DMS153 treated with DMSO at 0.1 percent for 48 hours (cell line): Measurements from ENCODE around the gene SLC4A1.
"Not testable (repeated sequence)": the region's sequence is repeated elsewhere in the genome, so short reads cannot be mapped to it uniquely, and the experiment has no call there.

Source experiments
- DNase-seq: peaks from one replicate; lab custom pipeline; 2025; ENCODE audit not compliant: unreplicated experiment; lab: John Stamatoyannopoulos, UW

The SLC4A1 gene

GRCh38 chr17:44257815-44258760, 9.8 kb downstream of the SLC4A1 start:
- DNase-seq, result no peak

DNA sequence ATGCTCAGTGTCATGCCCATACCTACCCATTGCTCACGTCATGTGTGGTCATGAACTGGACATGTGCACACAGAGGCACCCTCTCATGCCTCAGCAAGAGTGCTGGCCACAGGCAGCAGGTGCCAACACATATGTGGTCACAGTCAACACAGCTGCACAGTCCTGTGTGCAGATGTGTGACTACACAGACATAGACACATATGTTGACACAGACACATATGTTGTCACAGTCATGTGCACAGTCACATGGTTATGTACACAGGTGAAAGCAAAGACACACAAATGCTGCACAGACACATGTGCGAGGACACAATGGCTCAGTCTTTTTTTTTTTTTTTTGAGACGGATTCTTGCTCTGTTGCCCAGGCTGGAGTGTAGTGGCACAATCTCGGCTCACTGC, 11.3 kb downstream of the SLC4A1 start:
- no peak for DNase-seq

DNA sequence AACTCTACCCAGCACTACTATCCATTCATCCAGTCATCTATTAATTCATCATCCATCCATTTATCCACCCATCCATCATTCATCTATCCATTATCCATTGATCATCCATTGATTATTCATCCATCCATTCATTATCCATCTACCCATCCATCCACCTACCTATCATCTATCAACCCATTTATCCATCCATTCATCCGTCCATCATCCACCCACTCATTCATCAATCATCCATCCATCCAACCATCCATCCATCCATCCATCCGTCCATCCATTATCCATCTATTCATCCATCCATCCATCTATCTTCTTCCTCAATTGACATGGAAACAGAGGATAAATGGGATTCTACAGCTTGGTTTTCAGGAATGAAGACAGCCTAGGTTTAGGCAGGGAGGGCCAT, 12.0 kb downstream of the SLC4A1 start:
- no peak for DNase-seq

DNA sequence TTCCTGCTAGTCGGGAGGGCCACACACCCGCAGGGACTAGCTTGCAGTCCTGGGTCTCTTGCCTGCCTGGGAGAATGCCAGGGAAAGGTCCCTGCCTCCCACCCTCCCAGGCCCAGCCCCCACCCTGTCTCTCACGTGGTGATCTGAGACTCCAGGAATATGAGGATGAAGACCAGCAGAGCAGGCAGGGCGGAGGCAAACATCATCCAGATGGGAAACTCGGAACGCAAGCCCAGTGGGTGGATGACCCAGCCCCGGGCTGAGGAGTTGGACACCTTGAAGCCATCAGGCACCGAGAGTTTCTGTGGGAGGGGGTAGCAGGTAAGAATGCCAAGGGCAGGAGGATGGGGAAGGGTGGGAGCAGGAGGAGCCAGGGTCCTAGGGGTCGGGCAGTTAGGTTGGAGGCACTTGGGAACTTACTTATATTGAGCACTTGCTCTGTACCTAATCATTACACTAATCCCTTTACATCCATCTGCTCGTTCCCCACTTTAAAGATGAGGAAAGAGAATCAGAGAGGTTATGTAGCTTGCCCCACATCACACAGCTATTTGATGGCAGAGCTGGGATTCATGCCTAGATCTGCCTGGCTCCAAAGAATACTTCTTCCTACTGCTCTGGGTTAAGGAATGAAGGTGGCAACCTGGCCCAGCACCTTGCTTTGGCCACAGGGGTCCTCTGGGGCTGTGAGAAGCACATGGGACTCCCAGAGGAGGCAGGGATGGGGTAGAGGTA, 13.4 kb downstream of the SLC4A1 start:
- no peak for DNase-seq

DNA sequence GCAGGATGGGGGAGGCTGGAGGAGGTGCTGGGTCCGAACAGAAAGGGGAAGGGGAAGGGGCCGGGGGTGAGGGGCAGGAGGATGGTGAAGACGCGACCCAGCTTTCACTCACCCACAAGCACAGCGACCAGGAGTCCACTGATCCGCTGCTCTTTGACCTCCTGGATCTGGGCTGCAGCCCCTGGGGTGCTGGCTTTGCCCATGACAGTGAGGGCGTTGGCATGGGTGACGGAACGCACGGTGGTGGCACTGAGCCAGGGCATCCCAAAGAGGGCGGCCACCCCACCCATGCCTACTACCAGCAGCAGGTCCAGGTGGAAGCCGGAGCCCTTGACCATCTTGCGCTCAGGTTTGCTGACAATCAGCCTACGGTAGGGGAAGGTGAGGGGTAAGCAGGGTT, 14.9 kb downstream of the SLC4A1 start:
- DNase-seq, result no peak

DNA sequence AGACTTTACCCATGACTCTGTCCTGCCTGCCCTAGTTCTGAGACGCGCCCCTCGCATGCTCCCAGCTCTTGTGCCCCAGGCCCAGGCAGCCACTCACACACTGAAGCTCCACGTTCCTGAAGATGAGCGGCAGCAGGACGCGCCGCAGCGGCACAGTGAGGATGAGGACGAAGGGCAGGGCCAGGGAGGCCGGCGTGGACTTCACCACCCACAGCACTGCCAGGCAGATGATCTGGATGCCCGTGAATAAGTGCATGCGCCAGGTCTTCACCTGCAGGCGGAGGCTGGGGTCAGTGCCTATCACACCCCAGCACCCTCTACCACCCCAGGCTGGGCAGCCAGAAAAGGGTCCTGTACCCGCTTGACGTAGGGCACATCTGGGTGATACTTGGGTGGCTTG, 16.9 kb downstream of the SLC4A1 start:
- no peak for DNase-seq

- DNase-seq, result no peak
These were observed 18.3 kb downstream of the SLC4A1 start for GRCh38 chr17:44249501-44250246.

GRCh38 chr17:44247876-44248736, 19.8 kb downstream of the SLC4A1 start:
- no peak for DNase-seq

DNA sequence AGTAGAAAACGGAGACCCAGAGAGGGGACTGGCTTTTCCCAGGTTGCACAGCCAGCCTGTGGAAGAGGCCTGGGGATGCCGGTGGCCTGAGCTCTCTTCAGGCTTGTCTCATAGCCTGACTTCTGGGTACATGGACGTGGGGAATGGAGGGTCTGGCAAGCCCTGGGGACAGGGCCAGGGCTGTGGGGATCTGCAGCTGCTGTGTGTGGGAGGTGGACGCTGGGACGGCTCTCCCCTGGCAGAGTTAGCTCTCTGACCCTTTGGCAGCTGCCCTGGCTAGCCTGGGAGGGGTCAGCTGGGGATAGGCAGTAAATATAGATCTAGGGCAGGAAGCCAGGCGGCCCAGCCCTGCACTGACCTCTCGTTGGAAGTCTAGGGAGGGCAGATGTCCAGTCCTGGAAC, 20.5 kb downstream of the SLC4A1 start:
- DNase-seq, result no peak

DNA sequence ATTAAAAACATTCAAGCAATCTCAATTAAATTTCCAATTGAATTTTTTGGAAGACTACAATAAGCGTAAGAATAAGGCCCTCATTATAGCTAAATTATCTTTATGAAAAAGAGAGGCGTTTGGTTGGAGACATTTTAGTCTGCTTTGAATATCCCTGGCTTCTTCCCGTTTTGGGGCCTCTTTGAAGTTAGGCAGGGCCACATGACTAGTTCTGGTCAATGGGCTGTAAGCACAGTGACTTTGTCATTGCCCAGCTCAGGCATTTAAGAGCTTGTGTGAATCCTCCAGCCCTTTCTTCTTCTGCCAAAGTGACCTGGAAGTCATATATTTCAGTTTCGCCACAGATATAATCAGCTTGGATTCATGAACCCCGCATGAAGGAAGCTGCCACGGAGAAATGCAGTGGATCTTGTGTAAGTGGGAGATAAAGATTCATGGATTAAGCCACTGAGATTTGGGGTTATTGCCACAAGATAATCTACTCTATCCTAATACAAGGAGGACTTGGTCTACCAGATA, 26.8 kb downstream of the SLC4A1 start:
- no peak for DNase-seq

GRCh38 chr17:44237886-44238285, 30.0 kb downstream of the SLC4A1 start:
- not testable (repeated sequence) for DNase-seq

GRCh38 chr17:44236444-44236991, 31.4 kb downstream of the SLC4A1 start:
- no peak for DNase-seq

GRCh38 chr17:44235583-44235936, 32.4 kb downstream of the SLC4A1 start:
- no peak for DNase-seq

GRCh38 chr17:44233582-44233981, 34.4 kb downstream of the SLC4A1 start:
- no peak for DNase-seq

GRCh38 chr17:44232061-44232460, 35.9 kb downstream of the SLC4A1 start:
- no peak for DNase-seq

DNA sequence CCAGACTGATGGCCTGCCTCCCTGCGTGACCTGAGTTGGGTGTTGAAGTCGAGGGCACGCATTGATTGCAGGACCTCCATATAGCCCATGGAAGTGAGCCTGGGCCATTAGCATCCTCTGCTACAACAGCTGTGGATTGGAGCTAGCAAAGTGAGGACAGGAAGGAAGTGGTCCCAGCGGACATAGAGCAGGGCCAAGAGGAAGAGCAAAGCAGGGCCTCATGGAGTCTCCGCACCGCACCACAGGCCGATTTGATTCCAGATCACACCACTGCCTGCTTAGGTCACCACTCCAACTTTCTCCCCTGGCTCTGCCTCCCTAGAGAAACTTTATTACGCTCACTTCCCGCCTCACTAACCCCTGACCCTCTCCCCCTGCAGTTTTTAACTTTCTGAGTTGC, 37.8 kb downstream of the SLC4A1 start:
- no peak for DNase-seq

DNA sequence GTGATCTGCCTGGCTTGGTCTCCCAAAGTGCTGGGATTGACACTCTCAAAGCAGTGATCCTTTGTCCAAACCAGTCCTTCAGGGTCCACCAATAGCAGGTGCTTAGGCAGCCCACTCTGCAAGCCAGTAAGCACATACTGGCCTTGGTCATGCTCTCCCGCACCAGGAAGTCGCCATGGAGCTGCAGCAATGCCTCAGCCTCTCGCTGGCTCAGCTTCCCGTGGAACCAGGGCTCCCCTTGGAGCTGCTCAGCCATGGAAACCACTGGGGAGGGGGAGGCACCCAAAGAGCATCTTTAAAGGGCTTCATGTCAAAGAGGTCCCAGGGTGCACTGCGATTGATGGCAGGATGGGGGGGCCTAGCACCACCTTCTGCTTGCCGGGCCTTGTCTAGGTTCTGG, 38.8 kb downstream of the SLC4A1 start:
- no peak for DNase-seq

- no peak for DNase-seq
These were observed 44.3 kb downstream of the SLC4A1 start for GRCh38 chr17:44223541-44224071.

DNA sequence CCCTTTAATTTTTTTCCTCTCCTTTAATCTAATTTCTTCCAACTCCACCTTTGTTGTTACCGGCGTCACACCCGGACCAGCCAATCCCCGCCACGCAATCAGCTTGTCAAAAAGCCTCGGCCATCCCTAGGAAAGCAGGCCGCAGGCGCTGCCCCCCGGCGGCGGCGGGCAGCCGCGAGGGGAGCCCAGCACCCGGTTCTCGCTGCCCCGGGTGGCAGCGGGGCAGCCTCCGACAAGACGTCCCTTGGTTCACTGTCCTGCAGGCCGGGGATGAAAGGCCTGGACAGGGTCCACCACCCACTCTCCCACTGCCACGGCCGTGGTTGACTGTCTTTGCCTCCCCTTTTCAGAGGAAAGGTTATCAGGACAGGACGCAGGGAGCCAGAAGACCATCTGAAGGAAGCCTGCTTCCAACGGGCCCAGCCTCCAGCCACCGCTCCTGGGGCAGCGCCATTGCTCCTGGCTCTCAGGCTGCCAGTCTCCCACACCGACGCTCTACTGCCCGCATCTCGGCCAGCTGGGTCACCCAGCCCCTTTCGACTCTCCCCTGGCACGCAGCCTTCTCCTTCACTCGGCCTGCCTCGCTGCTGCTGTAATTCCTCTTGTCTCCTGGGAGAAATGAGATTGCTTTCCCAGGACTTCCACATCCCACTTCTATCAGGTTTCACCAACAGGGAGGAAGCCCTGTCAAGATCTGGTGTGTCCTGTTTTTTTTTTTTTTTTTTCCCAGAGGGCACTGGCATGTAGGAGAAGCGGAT, 45.6 kb downstream of the SLC4A1 start:
- DNase-seq, result peak; percentile 47
